HepG2 (cell line): ENCODE measurements around the gene ATN1. TPM values are rescaled to one million over a fixed set of nuclear protein-coding genes. Genes with fewer than 3 reads are reported as not detected.

Source experiments
- ATF7 ChIP-seq, 2 experiments: fragments of 450-650 bp in 1 of 2; sonication (generic) in 1 of 2; formaldehyde crosslinking in 1 of 2; IDR thresholded peaks; 2 replicates each; pipeline versions ENCODE4 v1.4.0 to v1.6.1; 2016 to 2020; ENCODE audit warnings: antibody characterized with exemption in 1 of 2, mild to moderate bottlenecking in 1 of 2, missing genetic modification reagents in 1 of 2
- JUND ChIP-seq: sonication (generic); formaldehyde crosslinking; IDR thresholded peaks from 2 replicates; pipeline ENCODE4 v1.8.0; 2022; ENCODE audit warnings: mild to moderate bottlenecking, missing genetic modification reagents
- KDM1A ChIP-seq: IDR thresholded peaks from 2 replicates; pipeline ENCODE4 v1.6.1; 2016; ENCODE audit warnings: missing compliant biosample characterization
- MEIS2 ChIP-seq: sonication (generic); formaldehyde crosslinking; IDR thresholded peaks from 2 replicates; pipeline ENCODE4 v1.9.0; 2021; ENCODE audit warnings: mild to moderate bottlenecking, missing genetic modification reagents
- NAIF1 ChIP-seq: sonication (generic); formaldehyde crosslinking; IDR thresholded peaks from 2 replicates; pipeline ENCODE4 v1.5.0; 2020; ENCODE audit warnings: mild to moderate bottlenecking, missing genetic modification reagents, borderline replicate concordance
- PBX3 ChIP-seq: sonication (generic); formaldehyde crosslinking; IDR thresholded peaks from 2 replicates; pipeline ENCODE4 v1.8.1; 2023; ENCODE audit warnings: missing genetic modification reagents, inconsistent platforms, borderline replicate concordance
- SP140L ChIP-seq: sonication (generic); formaldehyde crosslinking; IDR thresholded peaks from 2 replicates; pipeline ENCODE4 v1.4.0; 2020; ENCODE audit warnings: missing genetic modification reagents, borderline replicate concordance
- TBX2 ChIP-seq: sonication (generic); formaldehyde crosslinking; IDR thresholded peaks from 2 replicates; pipeline ENCODE4 v1.5.0; 2020; ENCODE audit warnings: missing genetic modification reagents, mild to moderate bottlenecking, borderline replicate concordance
- ZBTB10 ChIP-seq: sonication (generic); formaldehyde crosslinking; IDR thresholded peaks from 2 replicates; pipeline ENCODE4 v1.4.0; 2020; ENCODE audit warnings: missing genetic modification reagents, borderline replicate concordance
- ZFP62 ChIP-seq: sonication (generic); formaldehyde crosslinking; IDR thresholded peaks from 2 replicates; pipeline ENCODE4 v1.4.0; 2020; ENCODE audit warnings: missing genetic modification reagents
- ZKSCAN8 ChIP-seq: IDR thresholded peaks from 2 replicates; pipeline ENCODE4 v1.6.1; 2016; ENCODE audit warnings: borderline replicate concordance, missing genetic modification reagents, missing compliant biosample characterization
- ZNF550 ChIP-seq: sonication (generic); formaldehyde crosslinking; IDR thresholded peaks from 2 replicates; pipeline ENCODE4 v1.4.0; 2020; ENCODE audit warnings: mild to moderate bottlenecking, missing genetic modification reagents, borderline replicate concordance
- ZNF619 ChIP-seq: sonication (generic); formaldehyde crosslinking; IDR thresholded peaks from 2 replicates; pipeline ENCODE4 v1.4.0; 2020; ENCODE audit warnings: mild to moderate bottlenecking, missing genetic modification reagents
- ZNF639 ChIP-seq: conservative IDR thresholded peaks from 2 replicates; pipeline ENCODE4 v1.6.1; 2018; ENCODE audit warnings: missing genetic modification reagents
- ZNF788 ChIP-seq: sonication (generic); formaldehyde crosslinking; IDR thresholded peaks from 2 replicates; pipeline ENCODE4 v1.5.0; 2020; ENCODE audit warnings: mild to moderate bottlenecking, missing genetic modification reagents, borderline replicate concordance
- ZSCAN5A ChIP-seq: sonication (generic); formaldehyde crosslinking; IDR thresholded peaks from 2 replicates; pipeline ENCODE4 v1.8.0; 2022; ENCODE audit warnings: mild to moderate bottlenecking, missing genetic modification reagents, borderline replicate concordance
- polyA plus RNA-seq, 8 experiments: library from polyadenylated mRNA; depleted of rRNA in 3 of 8; stranded (reverse) in 7 of 8; unstranded in 1 of 8; fragments of >200 nt; fragmentation: Illumina TruSeq in 4 of 8; extraction: Trizol in 4 of 8; gene quantifications; 2 replicates each; pipeline versions ENCODE4 v1.2.1 to v1.2.3, GENCODE V29; 2011 to 2016; ENCODE audit warnings: low read depth in 4 of 8, missing spikeins in 1 of 8, mixed read lengths in 1 of 8; ENCODE audit not compliant: insufficient read depth in 1 of 8
- total RNA-seq, 5 experiments: library from RNA; depleted of rRNA; stranded (reverse); fragments of >200 nt; fragmentation: Illumina TruSeq; extraction: Trizol; gene quantifications; 2 replicates each; pipeline ENCODE4 v1.2.3, GENCODE V29; 2016; ENCODE audit warnings: low read depth in 1 of 5

The ATN1 gene
- total and polyA plus RNA-seq, 2 of the 13 experiments (the other 11 are each of a cell fraction or from before 2014, with no cell fraction given): 2.1 to 8.6 TPM

DNA sequence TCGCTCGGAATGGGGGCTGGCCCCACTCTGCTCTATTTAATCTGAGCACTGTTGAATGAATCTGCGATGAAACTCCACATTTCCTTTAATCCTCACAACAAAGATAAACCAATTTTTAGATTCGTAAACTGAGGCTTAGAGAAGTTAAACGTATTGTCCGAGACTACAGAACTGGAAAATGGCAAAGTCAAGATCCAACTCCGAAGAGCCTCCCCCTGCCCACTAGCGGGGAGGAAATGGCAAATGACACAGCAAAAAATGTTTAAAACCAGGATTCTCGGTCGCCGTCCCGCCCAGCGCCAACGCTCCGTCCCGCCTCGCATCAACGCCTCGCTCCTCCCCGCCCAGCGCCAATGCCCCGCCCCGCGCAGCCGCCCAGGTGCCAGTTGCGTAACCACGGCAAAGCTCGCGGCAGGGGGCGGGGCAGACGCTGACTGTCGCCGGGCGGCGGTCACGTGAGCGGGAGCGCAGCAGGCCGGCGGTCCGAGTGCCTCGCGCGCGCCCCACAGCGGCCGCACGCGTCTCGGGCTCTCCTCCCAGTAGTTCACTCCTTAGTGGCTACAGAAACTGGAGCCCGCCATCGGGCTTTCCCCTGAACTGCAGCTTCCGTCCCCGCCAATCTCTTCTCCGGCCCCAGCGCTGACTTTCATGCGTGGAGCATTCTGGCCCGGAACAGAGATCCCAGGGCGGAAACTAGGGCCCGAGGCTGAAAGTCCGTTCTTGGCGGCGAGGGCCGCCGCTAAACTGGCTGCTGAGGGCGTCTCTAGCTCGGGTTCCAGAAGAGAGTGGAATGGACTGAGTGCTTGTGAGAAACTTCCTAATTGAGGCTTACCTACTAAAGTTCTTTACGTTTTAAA, 36.7 kb upstream of the ATN1 start (continued):
- TF ChIP-seq ZKSCAN8 (0 out of 2 replicates have a peak, but pooled peaks have one; percentile 36), NAIF1 (peak; percentile 69; the same call in 1 of the 2 replicates), ZNF550 (CRISPR knock-in tag) (no peak), JUND (peak; percentile 67; the same call in 1 of the 2 replicates), MEIS2 (CRISPR knock-in tag) (peak; percentile 82; the same call in 1 of the 2 replicates), TBX2 (CRISPR knock-in tag) (peak; percentile 94), ZFP62 (CRISPR knock-in tag) (no peak), SP140L (0 out of 2 replicates have a peak, but pooled peaks have one; percentile 3), ZBTB10 (CRISPR knock-in tag) (no peak; the same call in 1 of the 2 replicates), KDM1A (no peak; the same call in 1 of the 2 replicates), PBX3 (CRISPR knock-in tag) (0 out of 2 replicates have a peak, but pooled peaks have one; percentile 58), ZSCAN5A (CRISPR knock-in tag) (0 out of 2 replicates have a peak, but pooled peaks have one; percentile 29), ZNF619 (peak; percentile 93; the same call in 1 of the 2 replicates), ZNF788 (CRISPR knock-in tag) (peak; percentile 99), ATF7 (IDR thresholded peaks at IDR 0.05) (no peak), ATF7 (CRISPR knock-in tag; IDR thresholded peaks at IDR 0.05) (no peak; the same call in 1 of the 2 replicates), ZNF639 (CRISPR knock-in tag) (peak; percentile 72)
